Measurements from ENCODE around the gene ETDC. TPM values are rescaled to one million over a fixed set of nuclear protein-coding genes. Genes with fewer than 3 reads are reported as not detected.

ETDC gene
- total RNA-seq, 1 experiment from 2014 or later: not detected

GRCh38 chrX:135287266-135287823, 21.9 kb upstream of the ETDC start:
- DNase-seq (ENCODE audit: low spot score) (no peak), ATAC-seq (no peak)
- ChIA-PET POLR2A (no interaction called here), CTCF (no interaction called here)
- Mint-ChIP-seq H3K27me3 (ENCODE audit: low read depth) (no peaks in the 10 kb centered on the region), H3K27ac (no peak overlapping the region), H3K9me3 (peaks cover 51% of the 10 kb centered on the region), H3K4me1 (no peaks in the 10 kb centered on the region), H3K36me3 (peaks cover 53% of the 10 kb centered on the region), H3K4me3 (no peak overlapping the region)
- TF ChIP-seq ZNF121 (CRISPR knock-in tag; IDR thresholded peaks at IDR 0.05) (no peak), ZNF219 (CRISPR knock-in tag; IDR thresholded peaks at IDR 0.05; ENCODE audit: borderline replicate concordance) (no peak), MXD4 (CRISPR knock-in tag; IDR thresholded peaks at IDR 0.05; ENCODE audit: borderline replicate concordance) (no peak), MYBL2 (CRISPR knock-in tag; IDR thresholded peaks at IDR 0.05) (no peak), RORB (CRISPR knock-in tag; IDR thresholded peaks at IDR 0.05) (no peak), TEAD4 (CRISPR knock-in tag; IDR thresholded peaks at IDR 0.05) (no peak), ESRRA (CRISPR knock-in tag; IDR thresholded peaks at IDR 0.05; ENCODE audit: borderline replicate concordance) (no peak), NFATC4 (CRISPR knock-in tag; IDR thresholded peaks at IDR 0.05) (no peak), NR2C2 (CRISPR knock-in tag; IDR thresholded peaks at IDR 0.05) (no peak), NFE2L1 (CRISPR knock-in tag; IDR thresholded peaks at IDR 0.05) (no peak), ZNF263 (CRISPR knock-in tag; IDR thresholded peaks at IDR 0.05; ENCODE audit: low read depth) (no peak), FOXP4 (CRISPR knock-in tag; IDR thresholded peaks at IDR 0.05) (no peak), ZNF396 (CRISPR knock-in tag; IDR thresholded peaks at IDR 0.05; ENCODE audit: borderline replicate concordance) (no peak), ETV6 (CRISPR knock-in tag; IDR thresholded peaks at IDR 0.05) (no peak), ZNF317 (CRISPR knock-in tag; IDR thresholded peaks at IDR 0.05; ENCODE audit: borderline replicate concordance, low read depth) (no peak), ELF4 (CRISPR knock-in tag; IDR thresholded peaks at IDR 0.05; ENCODE audit: low read depth) (no peak), RELA (CRISPR knock-in tag; IDR thresholded peaks at IDR 0.05; ENCODE audit: borderline replicate concordance) (no peak), EMX1 (CRISPR knock-in tag; IDR thresholded peaks at IDR 0.05) (no peak)
- TF ChIP-seq, protein P1, sequence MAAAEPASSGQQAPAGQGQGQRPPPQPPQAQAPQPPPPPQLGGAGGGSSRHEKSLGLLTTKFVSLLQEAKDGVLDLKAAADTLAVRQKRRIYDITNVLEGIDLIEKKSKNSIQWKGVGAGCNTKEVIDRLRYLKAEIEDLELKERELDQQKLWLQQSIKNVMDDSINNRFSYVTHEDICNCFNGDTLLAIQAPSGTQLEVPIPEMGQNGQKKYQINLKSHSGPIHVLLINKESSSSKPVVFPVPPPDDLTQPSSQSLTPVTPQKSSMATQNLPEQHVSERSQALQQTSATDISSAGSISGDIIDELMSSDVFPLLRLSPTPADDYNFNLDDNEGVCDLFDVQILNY (CRISPR knock-in tag; IDR thresholded peaks at IDR 0.05): no peak
- TF ChIP-seq, protein P2, sequence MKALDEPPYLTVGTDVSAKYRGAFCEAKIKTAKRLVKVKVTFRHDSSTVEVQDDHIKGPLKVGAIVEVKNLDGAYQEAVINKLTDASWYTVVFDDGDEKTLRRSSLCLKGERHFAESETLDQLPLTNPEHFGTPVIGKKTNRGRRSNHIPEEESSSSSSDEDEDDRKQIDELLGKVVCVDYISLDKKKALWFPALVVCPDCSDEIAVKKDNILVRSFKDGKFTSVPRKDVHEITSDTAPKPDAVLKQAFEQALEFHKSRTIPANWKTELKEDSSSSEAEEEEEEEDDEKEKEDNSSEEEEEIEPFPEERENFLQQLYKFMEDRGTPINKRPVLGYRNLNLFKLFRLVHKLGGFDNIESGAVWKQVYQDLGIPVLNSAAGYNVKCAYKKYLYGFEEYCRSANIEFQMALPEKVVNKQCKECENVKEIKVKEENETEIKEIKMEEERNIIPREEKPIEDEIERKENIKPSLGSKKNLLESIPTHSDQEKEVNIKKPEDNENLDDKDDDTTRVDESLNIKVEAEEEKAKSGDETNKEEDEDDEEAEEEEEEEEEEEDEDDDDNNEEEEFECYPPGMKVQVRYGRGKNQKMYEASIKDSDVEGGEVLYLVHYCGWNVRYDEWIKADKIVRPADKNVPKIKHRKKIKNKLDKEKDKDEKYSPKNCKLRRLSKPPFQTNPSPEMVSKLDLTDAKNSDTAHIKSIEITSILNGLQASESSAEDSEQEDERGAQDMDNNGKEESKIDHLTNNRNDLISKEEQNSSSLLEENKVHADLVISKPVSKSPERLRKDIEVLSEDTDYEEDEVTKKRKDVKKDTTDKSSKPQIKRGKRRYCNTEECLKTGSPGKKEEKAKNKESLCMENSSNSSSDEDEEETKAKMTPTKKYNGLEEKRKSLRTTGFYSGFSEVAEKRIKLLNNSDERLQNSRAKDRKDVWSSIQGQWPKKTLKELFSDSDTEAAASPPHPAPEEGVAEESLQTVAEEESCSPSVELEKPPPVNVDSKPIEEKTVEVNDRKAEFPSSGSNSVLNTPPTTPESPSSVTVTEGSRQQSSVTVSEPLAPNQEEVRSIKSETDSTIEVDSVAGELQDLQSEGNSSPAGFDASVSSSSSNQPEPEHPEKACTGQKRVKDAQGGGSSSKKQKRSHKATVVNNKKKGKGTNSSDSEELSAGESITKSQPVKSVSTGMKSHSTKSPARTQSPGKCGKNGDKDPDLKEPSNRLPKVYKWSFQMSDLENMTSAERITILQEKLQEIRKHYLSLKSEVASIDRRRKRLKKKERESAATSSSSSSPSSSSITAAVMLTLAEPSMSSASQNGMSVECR (CRISPR knock-in tag; IDR thresholded peaks at IDR 0.05; ENCODE audit: borderline replicate concordance): no peak

Data from WTC11 (cell line).